ENCODE data around the gene CDKL2.

Gene CDKL2

DNA sequence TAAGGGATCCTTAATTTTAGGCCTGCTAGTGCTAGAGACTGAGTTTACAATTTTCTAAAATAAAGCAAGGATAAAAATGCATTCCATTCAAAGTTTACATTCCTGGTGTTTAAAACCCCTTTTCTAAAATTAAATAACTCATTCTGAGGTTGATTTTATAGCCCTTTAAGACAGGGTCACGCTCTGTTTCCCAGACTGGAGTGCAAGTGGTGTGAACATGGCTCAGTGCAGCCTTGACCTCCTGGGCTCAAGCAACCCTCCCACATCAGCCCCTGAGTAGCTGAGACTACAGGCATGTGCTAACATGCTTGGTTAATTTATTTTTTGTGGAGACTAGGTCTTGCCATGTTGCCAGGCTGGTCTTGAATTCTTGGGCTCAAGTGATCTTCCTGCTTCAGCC, 6.8 kb upstream of the CDKL2 start:
- no peak for DNase-seq (ENCODE audit: low read depth)
- TF ChIP-seq POLR2A (IDR thresholded peaks at IDR 0.05; ENCODE audit: extremely low read depth, insufficient read length) (no peak), MYC (IDR thresholded peaks at IDR 0.05; ENCODE audit: low read depth, low read length) (no peak)
- TF ChIP-seq, protein P1, sequence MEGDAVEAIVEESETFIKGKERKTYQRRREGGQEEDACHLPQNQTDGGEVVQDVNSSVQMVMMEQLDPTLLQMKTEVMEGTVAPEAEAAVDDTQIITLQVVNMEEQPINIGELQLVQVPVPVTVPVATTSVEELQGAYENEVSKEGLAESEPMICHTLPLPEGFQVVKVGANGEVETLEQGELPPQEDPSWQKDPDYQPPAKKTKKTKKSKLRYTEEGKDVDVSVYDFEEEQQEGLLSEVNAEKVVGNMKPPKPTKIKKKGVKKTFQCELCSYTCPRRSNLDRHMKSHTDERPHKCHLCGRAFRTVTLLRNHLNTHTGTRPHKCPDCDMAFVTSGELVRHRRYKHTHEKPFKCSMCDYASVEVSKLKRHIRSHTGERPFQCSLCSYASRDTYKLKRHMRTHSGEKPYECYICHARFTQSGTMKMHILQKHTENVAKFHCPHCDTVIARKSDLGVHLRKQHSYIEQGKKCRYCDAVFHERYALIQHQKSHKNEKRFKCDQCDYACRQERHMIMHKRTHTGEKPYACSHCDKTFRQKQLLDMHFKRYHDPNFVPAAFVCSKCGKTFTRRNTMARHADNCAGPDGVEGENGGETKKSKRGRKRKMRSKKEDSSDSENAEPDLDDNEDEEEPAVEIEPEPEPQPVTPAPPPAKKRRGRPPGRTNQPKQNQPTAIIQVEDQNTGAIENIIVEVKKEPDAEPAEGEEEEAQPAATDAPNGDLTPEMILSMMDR (IDR thresholded peaks at IDR 0.05; ENCODE audit: low read depth, low read length) = no peak
- TF ChIP-seq, protein P2, sequence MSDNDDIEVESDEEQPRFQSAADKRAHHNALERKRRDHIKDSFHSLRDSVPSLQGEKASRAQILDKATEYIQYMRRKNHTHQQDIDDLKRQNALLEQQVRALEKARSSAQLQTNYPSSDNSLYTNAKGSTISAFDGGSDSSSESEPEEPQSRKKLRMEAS (IDR thresholded peaks at IDR 0.05; ENCODE audit: low read depth, low read length) = no peak

DNA sequence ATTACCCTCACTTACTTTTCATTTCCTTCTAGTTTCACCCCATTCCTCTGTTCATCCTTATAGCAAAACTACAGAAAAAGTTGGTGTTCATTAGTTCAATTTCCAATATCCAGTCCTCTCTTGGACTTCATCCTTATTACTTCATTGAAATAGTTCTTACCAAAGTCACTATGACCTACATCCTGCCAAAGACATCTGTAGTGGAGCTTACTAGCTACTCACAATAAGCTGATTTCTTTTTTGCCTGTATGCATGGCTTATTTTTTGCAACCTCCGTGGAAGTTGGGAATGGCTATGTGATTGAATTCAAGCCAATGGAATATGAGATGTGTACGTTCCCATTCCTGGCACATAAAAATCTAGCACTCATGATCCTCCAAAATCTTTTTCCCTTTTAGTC, 4.6 kb upstream of the CDKL2 start:
- no peak for DNase-seq (ENCODE audit: low read depth)
- TF ChIP-seq, protein P2 (IDR thresholded peaks at IDR 0.05; ENCODE audit: low read depth, low read length) = no peak
- no peak for TF ChIP-seq POLR2A (IDR thresholded peaks at IDR 0.05; ENCODE audit: extremely low read depth, insufficient read length)
- TF ChIP-seq, protein P1 (IDR thresholded peaks at IDR 0.05; ENCODE audit: low read depth, low read length) = no peak
- no peak for TF ChIP-seq MYC (IDR thresholded peaks at IDR 0.05; ENCODE audit: low read depth, low read length)
- H3K4me3 ChIP-seq (ENCODE audit: low read depth, low read length) = no peak overlapping the region

More for the DNA sequence above, 6.8 kb upstream of the CDKL2 start:
- H3K4me3 ChIP-seq (ENCODE audit: low read depth, low read length) = no peak overlapping the region

DNA sequence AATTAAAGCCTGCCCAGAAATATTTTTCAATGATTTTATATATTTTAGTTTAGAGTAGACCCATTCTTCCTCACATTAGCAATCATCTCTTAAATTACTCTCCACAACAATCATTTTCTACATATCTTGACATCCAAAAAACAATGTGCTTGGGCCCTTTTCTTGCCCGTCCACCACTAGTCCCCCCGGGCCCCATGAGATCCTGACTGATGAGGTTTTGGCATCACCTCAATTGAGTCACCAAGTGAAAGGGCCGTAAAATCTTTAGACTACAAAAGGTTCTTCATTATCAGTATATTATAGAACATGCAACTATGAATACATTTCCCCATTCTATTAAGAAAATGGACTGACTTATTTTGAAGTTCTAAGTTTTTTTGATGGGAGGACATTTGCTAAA, 4.0 kb upstream of the CDKL2 start:
- DNase-seq (ENCODE audit: low read depth) = no peak
- H3K4me3 ChIP-seq (ENCODE audit: low read depth, low read length) = no peak overlapping the region
- TF ChIP-seq, protein P1 (IDR thresholded peaks at IDR 0.05; ENCODE audit: low read depth, low read length) = no peak
- TF ChIP-seq POLR2A (IDR thresholded peaks at IDR 0.05; ENCODE audit: extremely low read depth, insufficient read length) = no peak

DNA sequence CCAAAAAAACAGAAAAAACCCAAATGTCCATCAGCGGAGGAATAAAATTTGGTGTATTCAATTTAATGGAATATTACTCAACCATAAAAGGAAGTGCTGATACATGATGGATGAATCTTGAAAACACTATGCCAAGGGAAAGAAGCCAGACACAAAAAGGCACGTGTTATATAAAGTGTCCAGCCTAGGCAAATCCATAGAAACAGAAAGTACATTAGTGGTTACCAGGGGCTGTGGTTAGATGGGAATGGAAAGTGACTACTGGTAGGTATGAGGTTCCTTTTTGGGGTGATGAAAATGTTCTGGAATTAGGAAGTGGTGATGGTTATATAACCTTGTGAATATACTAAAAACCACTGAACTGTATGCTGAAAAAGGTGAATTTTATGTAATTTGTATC, 3.5 kb upstream of the CDKL2 start:
- peak; percentile 26 for DNase-seq (ENCODE audit: low read depth)
- TF ChIP-seq MYC (IDR thresholded peaks at IDR 0.05; ENCODE audit: low read depth, low read length) = no peak
- no peak overlapping the region for H3K4me3 ChIP-seq (ENCODE audit: low read depth, low read length)

DNA sequence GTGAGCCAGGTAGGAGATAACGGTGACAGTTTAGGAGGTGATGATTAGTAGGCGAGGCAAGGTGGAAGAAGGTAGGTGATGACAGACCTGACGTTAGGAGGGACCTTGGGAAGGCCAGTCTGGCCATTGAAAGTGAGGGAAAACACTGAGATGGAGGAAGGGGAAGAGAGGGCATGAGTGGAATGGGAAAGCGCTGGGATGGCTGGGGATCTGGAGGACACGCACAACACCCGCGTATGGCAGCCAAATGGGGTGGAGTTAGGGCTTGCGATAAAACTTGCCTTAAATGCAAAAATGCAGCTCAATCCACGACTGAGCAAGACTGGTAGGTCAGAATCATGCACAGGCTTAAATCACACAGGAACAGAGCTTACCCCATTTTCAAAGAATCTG, 605 bp upstream of the CDKL2 start:
- DNase-seq (ENCODE audit: low read depth) = no peak
- TF ChIP-seq, protein P2 (IDR thresholded peaks at IDR 0.05; ENCODE audit: low read depth, low read length) = no peak
- TF ChIP-seq POLR2A (IDR thresholded peaks at IDR 0.05; ENCODE audit: extremely low read depth, insufficient read length) = no peak
- no peak for TF ChIP-seq MYC (IDR thresholded peaks at IDR 0.05; ENCODE audit: low read depth, low read length)
- TF ChIP-seq, protein P1 (IDR thresholded peaks at IDR 0.05; ENCODE audit: low read depth, low read length) = no peak
- H3K4me3 ChIP-seq (ENCODE audit: low read depth, low read length) = no peak overlapping the region

DNA sequence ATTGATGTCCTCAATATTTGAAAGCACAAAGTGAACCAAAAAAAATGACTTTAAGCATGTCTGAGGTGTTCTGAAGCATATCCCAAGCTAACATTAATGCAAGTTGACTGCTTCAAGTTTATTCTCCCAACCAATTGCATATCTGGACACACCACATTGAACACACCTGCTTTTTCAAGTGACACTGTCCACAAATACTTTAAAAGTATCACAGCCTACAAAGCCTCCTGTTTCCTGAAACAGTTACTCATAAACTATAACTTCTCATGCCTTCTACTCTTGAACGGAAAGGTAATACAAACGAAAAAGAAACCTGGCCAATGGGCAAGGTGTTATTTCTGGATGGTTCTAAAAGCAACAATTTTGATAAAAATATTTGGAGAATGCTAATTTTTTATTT, 1.1 kb downstream of the CDKL2 start:
- TF ChIP-seq, protein P1 (IDR thresholded peaks at IDR 0.05; ENCODE audit: low read depth, low read length) = no peak
- TF ChIP-seq POLR2A (IDR thresholded peaks at IDR 0.05; ENCODE audit: extremely low read depth, insufficient read length) (no peak), MYC (IDR thresholded peaks at IDR 0.05; ENCODE audit: low read depth, low read length) (no peak)
- TF ChIP-seq, protein P2 (IDR thresholded peaks at IDR 0.05; ENCODE audit: low read depth, low read length) = no peak
- no peak for DNase-seq (ENCODE audit: low read depth)
- no peak overlapping the region for H3K4me3 ChIP-seq (ENCODE audit: low read depth, low read length)

Data from NB4 (cell line).